HG03135 (cell line): ENCODE measurements around the gene NFATC4.
"Not testable (repeated sequence)": the region's sequence is repeated elsewhere in the genome, so short reads cannot be mapped to it uniquely, and the experiment has no call there.

Experiments
- ATAC-seq: cut with Tn5 transposase; IDR thresholded peaks from one replicate; pipeline ENCODE4 v1.9.1; 2021; ENCODE audit warnings: mild to moderate bottlenecking, moderate library complexity; ENCODE audit not compliant: unreplicated experiment

The NFATC4 gene

GRCh38 chr14:24387009-24387345 is 19.0 kb downstream of the NFATC4 start:
- ATAC-seq, result no peak

GRCh38 chr14:24387579-24387978 is 19.6 kb downstream of the NFATC4 start:
- ATAC-seq, result not testable (repeated sequence)

GRCh38 chr14:24388474-24389179 is 20.6 kb downstream of the NFATC4 start:
- ATAC-seq, result no peak

DNA sequence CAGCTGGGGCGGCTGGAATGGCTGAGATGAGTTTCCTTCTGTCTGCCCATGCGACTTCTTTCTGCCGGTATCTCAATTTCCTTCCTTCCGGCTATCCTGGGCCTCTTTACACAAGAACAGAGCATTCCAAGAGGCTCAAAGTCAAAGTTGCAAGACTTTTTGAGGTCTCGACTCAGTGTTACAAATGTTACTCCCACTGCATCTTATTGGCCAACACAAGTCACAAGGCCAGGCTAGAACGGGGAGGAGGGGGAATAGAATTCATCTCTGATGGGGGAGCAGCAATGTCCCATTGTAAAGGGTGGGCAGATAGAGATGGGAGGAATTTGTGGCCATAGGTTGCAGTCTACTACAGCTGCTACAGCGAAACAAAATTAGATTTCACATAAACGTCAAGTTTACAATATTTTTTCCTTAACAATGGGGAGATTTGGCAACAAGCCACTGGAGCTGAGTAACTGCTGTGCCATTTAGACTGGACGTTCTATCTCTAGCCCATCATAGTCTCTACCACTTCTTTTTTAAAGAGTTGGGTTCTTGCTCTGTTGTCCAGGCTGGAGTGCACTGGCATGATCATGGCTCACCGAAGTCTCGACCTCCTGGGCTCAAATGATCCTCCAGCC is 21.4 kb downstream of the NFATC4 start:
- no peak for ATAC-seq

DNA sequence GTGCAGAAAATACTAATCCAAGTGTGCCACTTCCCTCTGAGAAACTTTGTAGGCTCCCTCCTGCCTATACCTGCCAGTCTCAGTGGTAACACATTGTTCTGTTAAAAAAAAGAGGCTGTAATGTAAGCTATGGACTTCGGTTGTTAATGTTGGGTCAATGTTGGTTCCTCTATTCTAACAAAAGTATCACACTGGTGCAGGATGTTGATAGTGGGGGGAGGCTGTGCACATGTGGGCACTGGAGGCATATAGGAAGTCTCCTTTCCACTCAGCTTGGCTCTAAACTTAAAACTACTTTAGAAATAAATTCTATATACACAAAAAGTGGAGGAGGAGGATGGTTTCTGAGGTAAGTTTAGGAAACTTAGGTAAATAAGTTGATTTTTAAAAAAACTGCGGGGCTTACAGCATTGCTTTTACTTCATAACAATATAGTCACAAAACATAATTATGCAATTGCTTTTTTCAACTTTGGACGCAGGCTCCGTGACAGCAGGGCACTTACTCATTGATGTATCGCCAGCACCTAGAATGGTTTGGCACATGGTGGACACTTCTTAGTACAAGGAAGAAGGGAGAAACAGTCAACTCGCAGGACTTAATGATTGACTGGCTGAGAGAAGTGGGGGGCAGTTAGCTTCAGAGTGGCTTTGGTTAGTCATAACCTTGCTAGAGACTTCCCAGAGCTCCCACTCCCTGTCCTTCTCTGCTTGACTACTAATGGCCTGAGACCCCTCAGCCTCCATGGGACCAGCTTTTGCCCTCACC is 22.9 kb downstream of the NFATC4 start:
- ATAC-seq, result no peak

DNA sequence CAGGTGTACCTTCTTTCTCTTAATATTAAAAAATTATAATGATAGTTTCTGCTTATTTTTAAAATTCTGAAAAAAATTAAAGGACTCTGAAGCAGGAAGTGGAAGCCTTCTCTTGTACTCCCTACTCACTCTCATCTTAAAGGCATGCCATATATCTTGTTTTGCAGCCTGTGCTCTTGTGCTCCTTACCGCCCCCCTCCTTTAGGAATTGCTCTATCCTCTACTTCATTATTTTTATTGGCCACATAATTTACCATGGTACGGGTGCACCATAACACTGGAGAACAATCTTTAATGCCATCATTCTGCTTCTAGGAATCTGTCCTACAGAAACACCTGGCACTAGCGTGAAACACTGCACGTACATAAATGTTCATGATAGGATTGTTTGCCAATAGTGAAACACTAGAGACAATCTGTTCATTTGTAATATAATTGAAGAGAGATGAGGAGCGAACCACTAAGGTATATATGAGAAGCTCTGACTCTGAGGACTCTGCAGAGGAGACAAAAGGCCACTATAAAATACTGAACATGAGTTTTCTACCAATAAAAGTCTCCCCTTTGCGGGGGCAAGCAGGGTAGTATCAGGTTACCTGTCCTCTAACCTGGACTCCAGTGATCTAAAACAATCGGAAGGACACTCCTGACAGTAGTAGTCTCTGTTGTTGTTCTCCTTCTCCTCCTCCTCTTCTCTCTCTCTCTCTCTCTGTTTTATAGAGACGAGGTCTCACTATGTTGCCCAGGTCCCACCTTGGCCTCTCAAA is 24.5 kb downstream of the NFATC4 start:
- no peak for ATAC-seq

- ATAC-seq, result no peak
Measured at GRCh38 chr14:24394275-24394674, 26.3 kb downstream of the NFATC4 start.

- no peak for ATAC-seq
Measured at GRCh38 chr14:24395609-24396582, 27.9 kb downstream of the NFATC4 start.

- no peak for ATAC-seq
Measured at GRCh38 chr14:24397639-24398292, 29.8 kb downstream of the NFATC4 start.

DNA sequence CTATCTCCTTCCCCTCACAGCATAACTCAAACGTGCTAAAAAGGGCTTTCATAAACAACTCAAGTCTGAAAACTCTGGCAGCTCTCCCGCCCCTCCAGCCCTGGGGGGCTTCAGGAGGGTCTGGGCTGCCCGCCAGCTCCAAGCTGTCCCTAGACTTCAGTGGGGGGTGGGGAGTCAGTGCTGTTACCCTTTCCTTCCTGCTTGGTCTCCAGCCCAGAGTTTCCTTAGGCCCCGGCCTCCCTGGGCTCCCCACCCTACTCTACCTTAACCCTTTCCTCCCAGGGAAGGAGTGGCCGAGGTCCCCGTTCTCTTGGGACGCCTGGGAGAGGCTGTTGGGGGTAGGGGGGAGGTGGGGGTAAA is 30.3 kb downstream of the NFATC4 start:
- ATAC-seq, result no peak

GRCh38 chr14:24398653-24399446 is 30.9 kb downstream of the NFATC4 start, which contains the start of gene NYNRIN:
Gene NYNRIN, plus strand, starts transcription at chr14:24399003. Its CDS starts 244 bp downstream, at chr14:24399247.
- no peak for ATAC-seq

DNA sequence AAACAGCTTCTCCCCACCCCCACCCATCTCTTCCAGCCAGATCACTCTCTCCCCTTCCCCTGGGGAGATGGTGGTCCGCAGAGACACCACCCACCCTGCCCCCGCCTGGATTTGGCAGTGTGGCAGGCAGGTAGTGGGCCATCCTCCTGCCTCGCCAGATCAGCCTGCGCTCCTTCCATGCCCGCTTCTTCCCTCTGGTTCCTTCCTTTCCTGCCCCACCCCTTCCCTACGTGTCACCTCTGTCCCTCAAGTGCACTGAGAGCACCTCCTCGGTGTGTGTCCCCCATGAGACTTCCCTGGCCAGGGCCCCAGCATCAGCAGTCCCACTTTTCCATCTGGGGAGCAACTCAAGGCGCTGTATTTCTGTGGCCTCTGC is 31.5 kb downstream of the NFATC4 start:
- no peak for ATAC-seq

DNA sequence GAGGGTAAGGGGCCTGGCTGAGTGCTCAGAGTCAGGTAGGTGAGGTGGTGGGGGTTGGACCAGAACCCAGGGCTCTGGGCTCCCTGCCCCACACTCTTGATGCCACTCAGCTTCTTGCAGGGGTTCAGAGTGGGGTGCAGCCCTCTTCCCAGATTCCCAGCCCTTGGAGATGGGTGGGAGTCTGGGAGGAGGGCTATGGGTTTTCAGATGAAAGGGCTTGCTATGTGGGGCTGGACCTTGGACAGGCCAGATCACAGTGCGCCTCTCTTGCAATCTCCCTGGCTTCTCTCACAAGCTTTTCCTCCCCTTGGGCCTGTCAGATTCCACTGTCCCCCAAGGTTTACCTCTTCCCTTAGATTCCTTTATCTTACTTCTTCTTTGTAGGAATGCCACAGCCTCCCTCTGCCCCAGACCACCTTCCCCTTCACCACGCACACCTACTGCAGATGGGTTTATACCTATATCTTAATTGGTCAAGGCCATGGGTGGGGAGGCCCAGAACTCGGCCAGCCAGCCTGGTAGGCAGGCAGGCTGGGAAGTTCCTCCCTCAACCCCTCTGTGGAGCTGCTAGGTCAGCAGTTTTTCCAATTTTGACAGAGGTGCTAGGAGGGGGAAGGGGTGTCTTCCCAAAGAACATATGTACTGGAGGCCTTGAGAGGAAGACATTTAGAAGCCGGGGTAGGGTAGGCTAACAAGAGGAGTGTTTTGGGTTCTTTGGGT is 32.2 kb downstream of the NFATC4 start:
- ATAC-seq, result no peak

DNA sequence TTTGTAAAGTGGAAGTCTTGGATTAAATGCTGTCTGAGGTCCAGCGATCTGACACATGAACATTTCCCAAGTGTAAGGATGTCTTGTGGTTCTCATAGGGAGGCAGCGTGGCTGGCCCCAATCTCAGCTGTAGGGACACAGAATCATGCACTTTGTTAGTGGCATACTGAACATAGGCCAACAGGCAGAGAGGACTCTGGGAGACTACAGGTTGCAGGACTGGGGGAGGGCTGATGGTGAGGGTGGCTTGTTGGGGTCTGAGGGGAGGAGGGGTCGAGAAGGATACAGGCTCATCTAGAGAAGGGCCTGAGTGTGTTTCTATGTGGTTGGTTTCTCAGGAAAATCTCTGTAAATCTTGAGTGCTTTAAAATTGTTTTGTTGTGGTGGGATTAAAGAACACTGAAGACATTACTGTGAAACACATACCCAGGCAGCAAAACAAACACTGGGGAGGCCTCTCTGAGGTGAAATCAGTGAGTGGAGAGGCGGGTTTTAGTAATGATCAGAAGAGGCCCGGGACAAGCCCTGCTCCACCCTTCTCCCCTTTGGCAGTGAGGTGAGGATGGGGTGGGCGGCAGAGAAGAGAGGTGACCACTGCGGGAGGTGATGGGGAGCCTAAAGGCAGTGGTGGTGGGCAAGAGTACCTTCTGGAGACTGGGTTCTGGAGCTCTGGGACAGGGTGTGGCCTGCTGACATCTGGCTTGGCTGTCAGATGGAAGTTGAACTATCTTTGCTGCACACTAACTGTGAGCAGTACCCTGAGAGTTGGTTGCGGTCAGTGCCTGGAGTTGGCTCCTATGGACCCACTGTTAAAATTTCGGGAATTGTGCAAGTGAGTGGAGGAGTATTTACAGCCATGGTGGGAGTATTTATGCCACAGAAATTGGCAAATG is 34.1 kb downstream of the NFATC4 start:
- ATAC-seq, result no peak

GRCh38 chr14:24403294-24403998 is 35.5 kb downstream of the NFATC4 start:
- no peak for ATAC-seq

GRCh38 chr14:24404814-24405213 is 36.8 kb downstream of the NFATC4 start:
- ATAC-seq, result no peak

DNA sequence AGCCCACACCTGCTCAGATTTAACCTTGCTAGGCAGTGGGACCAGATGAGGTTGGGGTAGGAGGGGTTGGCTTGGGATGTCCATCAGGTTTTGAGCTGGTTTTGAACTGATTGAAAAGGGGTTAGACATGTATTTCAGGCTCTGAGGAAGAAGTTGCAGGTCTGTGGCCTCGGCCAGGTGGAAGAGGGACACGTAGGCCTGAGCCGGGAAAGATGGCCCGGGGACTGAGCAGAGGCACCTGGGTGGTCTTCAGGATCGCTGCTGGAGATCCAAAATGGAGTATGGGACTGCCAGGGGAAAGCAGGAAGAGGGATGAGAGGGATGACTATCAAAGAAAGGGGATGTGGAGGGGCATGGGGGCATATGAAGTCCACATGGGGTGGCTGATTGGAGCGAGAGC is 38.4 kb downstream of the NFATC4 start:
- ATAC-seq, result no peak
